OCI-M2 (cell line): ENCODE results near the gene TRRAP.

Experiments used
- DNase-seq: peaks from one replicate; lab custom pipeline; 2025; ENCODE audit not compliant: unreplicated experiment; lab: John Stamatoyannopoulos, UW

Gene TRRAP

DNA sequence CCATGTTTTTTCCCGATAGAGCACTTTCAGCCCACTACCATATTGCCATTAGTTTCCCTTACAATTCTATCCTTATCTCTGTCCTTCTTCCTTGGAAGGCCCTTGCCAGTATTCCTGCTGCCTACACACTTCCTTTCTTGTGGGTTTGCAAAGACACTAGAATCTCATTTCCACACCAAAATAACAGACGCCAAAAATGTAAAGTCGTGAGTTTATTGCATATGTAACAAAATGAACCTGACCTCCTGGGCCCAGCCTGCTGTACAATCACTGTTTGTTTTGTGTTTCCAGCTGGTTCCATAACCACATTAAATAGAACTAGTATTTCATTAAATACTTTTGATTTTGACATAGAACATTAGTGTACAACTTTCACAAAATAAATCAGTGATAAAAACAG lies 148.9 kb downstream of the TRRAP start:
- no peak for DNase-seq

DNA sequence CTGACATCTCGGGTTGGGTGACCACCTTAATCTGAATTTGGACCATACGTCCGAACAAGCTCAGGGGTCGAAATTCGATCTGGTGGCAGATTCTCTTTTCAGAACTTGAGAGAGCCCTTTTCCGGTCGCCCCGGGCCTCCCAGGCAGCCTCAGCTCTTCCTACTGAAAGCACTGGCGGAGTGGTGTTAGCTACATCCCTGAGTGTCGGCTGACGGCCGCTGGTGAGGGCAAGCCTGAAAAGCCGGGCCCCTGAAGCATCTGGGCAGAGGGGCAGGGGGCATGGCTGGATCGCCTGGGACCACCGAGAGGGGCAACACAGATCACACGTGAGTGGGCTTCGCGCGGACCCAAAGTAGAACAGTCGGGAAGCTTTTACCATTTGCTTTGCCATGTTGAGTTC lies 149.5 kb downstream of the TRRAP start:
- DNase-seq, result no peak

DNA sequence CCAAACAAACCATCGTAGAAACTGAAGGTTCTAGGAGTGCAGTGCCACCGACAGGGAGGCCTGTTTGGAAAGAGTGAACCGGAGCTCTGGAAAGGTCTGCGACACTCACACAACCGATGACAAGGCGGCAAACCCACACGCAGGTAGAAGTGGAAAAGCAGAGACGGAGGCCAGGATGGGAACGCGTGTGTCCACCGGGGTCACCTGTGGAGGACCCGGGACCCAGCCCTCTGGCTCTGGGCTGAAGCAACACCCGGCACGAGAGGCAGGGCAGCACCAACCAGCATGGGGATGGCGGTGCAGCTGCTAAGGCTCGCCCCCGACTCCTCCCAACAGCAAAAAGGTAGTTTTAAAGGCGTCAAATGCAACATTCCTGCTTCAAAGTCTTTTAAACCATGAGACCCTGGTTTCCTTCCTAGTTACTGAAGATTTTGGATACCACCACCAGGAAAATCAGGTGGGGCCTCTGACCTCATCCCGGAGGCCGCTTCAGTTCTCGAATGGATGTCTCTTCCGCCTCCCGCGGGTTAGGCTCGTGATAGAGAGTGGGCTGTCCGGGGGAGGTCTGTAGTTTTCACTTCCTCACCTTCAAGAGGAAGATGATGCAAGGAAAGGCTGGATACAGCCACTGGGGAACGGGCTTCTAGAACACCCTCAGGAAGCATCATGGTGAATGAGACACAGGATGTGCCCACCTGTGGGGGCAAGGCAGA lies 150.1 kb downstream of the TRRAP start:
- no peak for DNase-seq

DNA sequence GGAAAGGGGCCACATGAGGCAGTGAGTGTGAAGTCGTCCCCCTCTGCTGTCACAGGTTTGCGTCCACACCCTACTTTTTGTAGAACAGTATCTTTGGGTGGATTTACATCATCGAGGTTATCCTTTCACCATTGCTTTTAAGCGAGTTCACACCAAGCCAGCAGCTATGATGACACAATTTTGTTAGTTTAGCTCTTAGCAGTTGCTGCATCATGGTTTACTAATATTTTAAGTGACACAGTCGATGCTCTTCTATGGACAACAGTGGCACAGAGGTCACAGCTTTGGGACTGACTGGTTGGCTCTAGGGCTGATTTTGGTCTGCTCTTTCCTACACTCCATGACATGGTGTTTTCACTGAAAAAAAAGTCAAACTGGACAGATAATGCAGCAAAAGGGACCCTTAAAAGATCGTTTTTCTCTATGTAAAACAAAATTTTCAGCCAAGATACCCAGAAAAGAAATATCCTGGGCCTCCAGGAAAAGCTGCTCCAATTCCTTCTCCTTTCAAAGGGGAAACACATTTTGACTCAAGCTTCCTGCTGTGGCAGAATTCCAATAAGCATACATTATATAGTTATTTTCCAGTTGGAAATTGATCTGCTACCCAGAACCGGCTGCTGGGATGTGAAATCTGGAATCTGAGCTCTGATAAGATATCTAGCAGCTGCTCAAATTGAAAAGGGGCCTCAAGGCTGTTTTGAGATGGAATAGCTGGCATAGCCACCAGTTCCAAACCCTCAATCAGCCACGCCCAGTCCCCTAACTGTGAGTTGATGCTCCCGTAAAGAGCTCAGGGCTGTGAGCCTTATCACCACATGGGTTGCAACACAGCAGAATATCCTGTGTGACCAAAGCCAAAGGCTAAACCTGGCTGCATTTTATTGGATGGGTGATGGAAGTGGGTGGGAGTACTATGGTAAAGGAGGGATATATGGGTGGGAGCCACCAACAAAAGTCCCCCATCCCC lies 151.4 kb downstream of the TRRAP start:
- no peak for DNase-seq

DNA sequence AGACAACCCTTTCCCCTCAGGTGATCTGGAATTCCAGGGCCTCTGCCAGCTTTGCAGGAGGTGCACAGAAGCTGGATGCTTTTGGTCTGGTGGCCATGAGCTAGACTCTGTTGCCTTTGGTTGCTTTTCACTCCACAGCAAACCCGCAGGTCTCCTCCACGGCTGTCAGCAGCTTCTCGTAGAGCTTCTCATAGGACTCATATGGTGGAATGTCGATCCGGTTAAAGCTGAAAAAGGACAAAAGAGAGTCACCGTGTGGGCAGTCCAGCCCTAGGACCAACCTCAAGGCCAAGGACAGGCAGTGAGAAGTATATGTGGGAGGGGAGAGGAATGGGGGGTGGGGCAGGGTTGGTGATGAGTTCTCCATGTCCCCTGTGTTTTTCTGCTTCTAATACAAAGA lies 152.1 kb downstream of the TRRAP start:
- DNase-seq, result no peak

DNA sequence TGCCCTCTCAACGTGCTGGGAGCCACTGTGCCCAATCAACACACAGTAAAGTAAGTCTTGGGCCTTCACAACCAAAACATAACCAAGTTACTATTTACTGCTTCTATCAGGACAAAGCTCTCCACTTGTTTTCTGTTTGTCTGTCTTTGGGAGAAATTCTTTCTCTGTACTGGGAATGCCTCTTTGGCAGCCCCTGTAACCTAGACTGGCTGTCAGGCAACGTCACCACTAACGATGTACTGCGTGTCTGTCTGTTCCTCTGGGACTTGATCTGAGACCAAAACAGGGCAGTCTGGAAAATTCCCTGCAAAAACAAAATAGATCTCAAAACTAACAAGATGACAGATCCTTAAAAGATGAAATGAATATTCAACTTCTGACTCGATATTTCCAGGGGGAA lies 152.6 kb downstream of the TRRAP start:
- no peak for DNase-seq

DNA sequence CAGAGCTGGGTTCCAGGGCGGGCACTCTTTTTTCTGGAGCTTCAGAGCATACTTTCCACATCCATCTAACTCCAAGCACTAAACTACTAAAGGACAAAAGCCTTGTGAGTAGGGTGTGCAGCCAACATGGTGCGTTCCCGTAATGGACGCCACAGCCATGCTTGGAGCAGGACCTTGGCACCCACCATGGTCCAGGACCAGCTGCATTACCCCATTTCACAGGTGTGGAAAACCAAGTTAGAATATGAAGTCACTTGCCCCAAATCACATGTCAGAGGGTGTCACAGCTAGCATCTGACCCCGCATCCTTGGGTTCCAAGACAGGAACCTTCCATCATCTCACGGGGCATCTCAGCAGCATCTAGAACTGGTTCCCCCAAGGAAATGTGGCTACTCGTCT lies 153.2 kb downstream of the TRRAP start:
- no peak for DNase-seq

DNA sequence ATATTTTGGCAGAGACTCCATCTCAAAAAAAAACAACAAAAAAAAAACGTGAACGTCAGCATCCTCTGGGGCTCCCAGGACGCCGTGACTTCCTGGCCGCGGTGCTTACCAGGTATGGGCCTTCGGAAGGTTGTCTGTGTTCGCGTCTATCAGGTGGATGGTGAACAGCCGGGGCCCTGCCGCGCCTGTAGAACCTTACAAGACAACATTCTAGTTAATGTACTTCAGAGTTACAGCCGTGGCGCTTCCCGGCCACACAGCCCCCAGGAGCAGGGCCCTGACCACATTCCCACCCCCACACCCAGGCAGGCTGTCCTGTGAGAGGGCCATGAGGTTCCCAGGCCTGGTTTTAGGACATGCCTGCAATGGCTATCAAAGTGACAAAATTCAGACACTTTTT lies 154.6 kb downstream of the TRRAP start:
- DNase-seq, result no peak

DNA sequence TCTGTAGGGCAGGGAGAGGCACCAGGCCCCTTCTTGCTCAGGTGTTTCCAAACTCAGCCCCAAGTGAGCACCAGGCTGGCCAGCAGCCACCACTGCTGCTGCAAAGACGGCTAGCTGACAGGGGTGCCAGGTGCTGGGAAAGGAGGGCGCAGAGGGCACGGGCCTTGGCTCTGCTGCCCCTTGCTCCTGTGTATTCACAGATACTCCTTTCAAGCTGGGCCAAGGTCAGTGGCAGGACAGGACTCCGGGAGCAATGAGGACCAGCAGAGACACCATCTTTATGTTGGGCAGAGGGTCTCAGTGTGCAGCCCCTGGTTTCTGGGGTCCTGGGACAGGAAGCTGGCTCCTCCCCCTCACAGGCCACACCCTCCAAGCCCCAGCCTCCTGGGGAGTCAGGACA lies 155.4 kb downstream of the TRRAP start:
- no peak for DNase-seq

DNA sequence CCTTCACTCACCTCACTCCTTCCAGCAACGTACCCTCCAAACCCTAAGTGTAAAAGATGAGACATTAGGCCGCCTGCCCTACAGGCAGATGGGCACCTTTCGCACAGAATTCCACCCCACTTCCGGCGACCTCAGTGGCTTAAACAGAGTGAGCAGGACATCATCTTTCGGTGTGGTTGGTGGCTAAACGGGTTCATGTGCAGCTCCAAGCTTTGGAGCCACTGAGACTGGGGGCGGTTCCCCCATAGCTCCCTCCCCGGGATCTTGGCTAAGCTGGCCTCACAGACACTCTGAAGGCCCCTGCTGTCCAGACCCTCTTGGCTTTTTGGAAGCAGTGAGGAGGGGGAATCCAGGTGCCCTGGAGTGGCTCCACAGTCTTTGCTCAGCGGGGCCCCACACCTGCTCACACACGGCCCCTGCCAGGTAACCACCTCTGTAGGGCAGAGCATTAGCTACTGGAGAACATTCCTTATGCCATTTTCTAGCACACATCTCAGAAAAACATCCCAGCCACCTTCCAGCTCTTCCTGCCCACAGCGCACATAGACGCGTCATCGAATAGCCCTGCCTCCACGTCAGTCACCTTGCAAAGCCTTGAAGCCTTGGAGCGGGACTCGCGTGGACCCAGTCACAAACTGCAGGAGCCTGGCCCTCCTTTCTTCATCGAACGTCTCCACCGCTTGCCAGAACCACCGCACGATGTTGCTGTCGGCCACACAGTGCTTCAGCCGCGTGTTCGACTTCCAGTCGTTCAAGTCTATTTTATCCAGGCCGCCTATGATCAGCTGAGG lies 156.8 kb downstream of the TRRAP start:
- DNase-seq, result no peak

DNA sequence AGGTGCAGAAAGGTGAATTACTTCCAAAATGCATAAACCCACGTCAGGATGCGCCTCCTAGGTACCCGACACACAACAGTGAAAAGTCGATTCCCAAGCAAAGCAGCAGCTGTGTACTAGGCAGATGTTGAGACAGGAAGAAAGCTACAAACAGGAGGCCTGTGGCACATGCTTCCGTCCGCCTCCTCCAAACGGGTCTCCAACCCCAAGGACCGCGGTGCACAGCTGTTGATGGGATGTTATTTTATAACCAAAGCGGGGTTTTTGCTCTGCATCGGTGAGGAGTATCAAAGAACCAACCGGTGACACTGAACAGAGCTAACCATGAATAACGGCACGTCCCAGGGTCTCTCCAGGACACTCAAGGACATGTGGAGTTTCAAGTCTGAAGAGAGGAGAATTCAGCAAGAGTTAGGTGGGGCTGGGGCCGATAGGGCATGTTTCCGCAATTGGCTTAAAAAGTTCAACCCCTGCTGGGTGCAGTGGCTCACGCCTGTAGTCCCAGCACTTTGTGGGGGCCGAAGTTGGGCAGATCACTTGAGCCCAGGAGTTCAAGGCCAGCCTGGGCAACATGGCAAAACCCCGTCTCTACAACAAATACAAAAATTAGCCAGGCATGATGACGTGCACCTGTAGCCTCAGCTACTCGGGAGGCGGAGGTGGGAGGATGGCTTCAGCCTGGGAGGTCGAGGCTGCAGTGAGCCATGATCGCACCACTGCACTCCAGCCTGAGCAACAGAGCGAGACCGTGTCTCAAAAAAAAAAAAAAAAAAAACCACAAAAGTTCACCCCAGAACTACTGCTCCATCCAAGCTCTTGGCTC lies 157.6 kb downstream of the TRRAP start:
- no peak for DNase-seq

DNA sequence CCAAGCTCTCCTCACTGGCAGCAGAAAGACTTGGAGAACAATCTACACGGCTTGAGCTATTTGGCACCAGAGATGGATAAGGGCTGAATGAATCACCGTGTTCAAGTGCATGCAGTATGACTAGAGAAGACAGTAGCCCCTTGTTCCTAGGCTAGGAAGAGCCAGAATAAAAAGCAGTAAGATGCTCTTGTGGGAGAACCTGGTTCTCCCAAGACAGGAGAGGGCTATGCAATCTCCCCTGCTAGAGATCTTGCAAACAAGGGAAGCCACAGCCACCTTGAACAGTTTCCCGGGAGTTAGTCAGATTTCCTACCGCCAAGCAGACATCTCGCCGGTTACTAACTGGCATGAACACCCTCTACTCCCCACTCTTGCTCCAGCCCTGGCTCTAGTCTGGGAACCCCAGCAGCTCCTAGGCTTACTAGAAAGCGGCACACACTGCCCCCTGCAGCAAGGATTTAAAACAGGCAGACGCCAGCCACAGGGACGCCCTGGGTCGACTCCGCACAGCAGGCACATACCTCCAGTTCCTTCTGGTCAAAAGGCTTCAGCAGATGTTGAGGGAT lies 158.3 kb downstream of the TRRAP start:
- no peak for DNase-seq

DNA sequence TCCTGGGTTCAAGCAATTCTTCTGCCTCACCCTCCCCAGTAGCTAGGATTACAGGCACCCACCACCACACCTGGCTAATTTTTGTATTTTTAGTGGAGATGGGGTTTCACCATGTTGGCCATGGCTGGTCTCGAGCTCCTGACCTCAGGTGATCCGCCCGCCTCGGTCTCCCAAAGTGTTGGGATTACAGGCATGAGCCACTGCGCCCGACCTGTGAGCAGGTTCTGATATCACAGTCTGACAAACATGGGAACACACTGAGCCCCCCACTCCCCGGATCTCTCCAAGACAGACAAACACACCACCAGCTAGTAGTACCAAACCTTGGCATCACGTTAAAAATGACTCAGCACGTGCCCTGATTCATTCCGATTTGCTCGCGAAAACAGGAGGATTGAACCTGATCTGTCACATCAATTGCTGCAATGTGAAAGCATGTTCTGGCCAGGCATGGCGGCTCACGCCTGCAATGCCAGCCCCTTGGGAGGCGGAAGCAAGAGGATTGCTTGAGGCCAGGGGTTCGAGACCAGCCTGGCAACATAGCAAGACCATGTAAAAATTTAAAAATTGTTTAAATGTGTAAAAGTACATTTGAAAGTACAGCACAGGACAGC lies 159.1 kb downstream of the TRRAP start:
- DNase-seq, result no peak

DNA sequence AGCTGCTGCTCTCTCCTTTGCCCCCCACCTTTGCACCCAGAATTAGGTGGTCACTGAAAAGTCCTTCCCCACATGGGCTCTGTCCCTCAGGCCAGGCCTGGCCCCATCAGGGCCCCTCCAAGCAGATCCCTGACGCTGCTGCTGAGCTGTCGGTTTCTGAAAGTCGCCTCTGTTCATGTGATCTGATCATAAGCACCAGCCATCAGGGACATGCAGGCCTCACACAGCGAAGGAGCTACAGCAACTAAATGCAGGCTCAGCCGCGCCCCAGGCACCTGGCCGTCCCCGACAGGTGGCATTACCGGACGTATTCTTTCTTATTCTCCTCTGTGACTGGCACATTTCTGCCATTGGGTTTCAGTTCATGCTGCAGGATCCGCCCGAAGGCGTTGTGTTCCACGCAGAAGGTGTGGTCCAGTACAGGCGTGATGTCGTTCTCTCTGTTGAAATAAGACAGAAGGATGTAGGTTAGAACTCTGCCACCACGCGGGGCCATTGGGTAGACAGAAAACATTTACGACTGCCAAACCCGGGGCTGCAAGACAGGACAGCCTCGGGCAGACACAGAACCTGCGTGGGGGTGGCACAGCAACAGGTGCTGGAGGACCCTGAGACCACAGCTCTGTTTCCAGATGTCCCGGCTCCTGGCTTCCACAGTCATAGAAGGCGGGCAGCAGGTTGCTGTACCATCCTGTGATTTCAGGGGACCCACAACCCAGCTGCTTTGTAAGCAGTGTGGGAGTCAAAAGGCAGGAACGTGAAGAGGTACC lies 159.9 kb downstream of the TRRAP start:
- DNase-seq, result no peak

DNA sequence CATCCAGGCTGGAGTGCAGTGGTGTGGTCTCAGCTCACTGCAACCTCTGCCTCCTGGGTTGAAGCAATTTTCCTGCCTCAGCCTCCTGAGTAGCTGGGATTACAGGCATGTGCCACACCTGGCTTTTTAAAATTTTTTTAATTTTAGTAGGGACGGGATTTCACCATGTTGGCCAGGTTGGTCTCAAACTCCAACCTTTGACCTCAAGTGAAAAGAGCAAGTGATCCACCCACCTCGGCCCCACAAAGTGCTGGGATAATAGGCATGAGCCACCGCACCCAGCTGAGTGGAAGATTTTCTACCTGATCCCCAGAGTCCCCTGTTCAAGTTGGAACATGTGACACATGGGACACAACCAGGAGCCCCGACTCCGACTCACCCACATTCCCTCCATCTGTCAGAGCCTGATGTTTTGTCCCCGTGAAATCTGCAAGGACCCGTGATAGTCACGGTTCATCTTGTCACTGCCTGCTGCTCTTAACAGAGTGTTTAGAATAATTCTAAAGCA lies 161.1 kb downstream of the TRRAP start:
- DNase-seq, result no peak

DNA sequence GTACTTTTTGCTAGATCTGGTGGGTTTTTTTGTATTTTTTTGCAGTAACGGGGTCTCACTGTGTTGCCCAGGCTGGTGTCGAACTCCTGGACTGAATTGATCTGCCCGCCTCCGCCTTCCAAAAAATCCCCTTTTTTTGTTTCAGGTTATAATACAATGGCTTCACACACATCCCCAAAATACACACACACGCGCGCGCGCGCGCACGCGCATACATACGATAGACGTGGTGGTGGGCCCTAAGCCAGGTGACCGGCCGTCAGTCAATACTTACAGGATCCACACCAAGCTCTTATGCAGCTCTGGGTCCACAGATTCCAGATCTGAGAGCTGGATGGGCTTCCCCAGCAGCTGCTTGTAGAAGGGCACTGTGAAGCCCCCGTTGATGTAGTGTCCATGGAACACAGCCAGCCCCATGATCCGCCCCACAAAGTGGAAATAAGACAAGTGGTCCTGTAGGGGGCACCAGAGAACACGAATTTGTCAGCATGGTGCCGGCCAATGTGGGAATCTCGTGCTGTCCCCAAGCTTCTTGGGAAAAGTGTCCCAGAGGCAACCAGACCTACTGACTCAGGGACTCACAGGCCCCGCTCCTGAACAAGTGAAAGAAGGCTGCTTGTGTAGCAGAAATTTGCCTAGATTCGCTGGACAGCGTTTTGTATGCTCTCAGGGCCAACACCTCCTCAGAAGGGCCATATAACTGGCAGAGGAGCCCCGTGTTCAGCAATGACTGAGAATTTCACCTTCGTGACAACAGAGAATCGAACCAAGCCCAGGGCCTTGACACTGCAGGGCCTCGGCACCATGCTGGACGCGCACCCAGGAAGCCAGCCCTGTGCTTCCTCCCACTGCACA lies 162.0 kb downstream of the TRRAP start:
- DNase-seq, result peak; percentile 13

DNA sequence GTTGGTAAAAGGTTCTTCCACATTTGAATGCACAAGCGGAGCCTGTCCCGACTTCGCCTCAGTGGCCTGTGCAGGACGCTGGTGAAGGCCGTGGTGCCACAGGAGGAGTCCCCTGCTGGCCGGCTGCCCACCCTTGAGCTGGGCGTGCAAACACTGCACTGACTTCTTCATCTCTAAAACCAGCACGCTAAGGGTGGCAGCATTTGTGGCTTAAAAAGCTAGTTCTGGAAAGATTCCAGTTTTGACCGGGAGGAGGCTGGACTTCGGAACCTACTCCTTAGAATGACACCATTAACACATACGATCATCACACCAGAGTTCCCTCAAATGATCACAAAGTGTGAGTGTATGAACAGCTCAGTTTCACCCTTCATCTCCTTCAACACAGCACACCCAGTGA lies 163.2 kb downstream of the TRRAP start:
- no peak for DNase-seq

DNA sequence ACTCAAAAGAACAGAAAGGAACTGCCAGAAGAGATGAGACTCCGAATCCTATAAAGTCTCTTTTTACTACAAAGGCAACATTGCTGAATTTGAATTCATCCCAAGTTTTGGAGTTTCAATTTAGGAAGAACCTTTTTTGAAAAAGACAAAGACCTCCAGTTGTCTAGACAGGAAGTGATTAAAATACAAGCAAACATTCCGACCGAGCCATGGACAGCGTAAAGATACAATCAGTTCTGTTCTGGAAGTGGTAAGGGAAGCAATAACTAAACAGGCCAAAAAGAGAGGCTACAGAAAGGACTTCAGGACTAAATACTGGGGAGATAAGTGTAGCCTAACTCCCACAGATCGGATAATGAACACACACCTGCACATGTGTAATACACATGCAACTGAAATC lies 164.6 kb downstream of the TRRAP start:
- DNase-seq, result no peak
